Neural cell (in vitro differentiated cells): ENCODE data around the gene TMEM218. TPM values are rescaled to one million over a fixed set of nuclear protein-coding genes. Genes with fewer than 3 reads are reported as not detected.
"Not testable (repeated sequence)": the region's sequence is repeated elsewhere in the genome, so short reads cannot be mapped to it uniquely, and the experiment has no call there.

Experiments used
- H2AFZ ChIP-seq: fragments of 200-600, 300-800 bp; sonication (generic), shearing (Covaris generic); 2 replicates; pipeline ENCODE4 v1.6.0; 2014; ENCODE audit warnings: low read depth, mild to moderate bottlenecking, antibody characterized with exemption, low read length, moderate library complexity
- H3F3A ChIP-seq: fragments of 200-600 bp; shearing (Covaris generic); 2 replicates; pipeline ENCODE4 v1.6.1; 2016; ENCODE audit warnings: mild to moderate bottlenecking, moderate library complexity, mixed read lengths, antibody characterized with exemption, low read length; ENCODE audit not compliant: insufficient read depth, poor library complexity, severe bottlenecking
- H3K27ac ChIP-seq: fragments of 200-600, 300-800 bp; sonication (generic), shearing (Covaris generic); 2 replicates; pipeline ENCODE4 v1.5.1; 2014; ENCODE audit warnings: mild to moderate bottlenecking, low read length, moderate library complexity
- H3K27me3 ChIP-seq: fragments of 300-800, 200-600 bp; sonication (generic), shearing (Covaris generic); 2 replicates; pipeline ENCODE4 v1.6.0; 2014; ENCODE audit warnings: mild to moderate bottlenecking, low read depth, low read length, moderate library complexity; ENCODE audit not compliant: insufficient read depth
- H3K36me3 ChIP-seq: fragments of 300-800, 200-600 bp; sonication (generic), shearing (Covaris generic); 2 replicates; pipeline ENCODE4 v1.5.1; 2014; ENCODE audit warnings: mild to moderate bottlenecking, antibody characterized with exemption, low read length, moderate library complexity; ENCODE audit not compliant: insufficient read depth
- H3K4me2 ChIP-seq: fragments of 300-800, 200-600 bp; sonication (generic), shearing (Covaris generic); 2 replicates; pipeline ENCODE4 v1.6.0; 2014; ENCODE audit warnings: mild to moderate bottlenecking, low read length
- H3K4me3 ChIP-seq: fragments of 300-800, 200-600 bp; sonication (generic), shearing (Covaris generic); 2 replicates; pipeline ENCODE4 v1.5.1; 2014; ENCODE audit warnings: mild to moderate bottlenecking, low read length, moderate library complexity
- H3K79me2 ChIP-seq: fragments of 200-600 bp; shearing (Covaris generic); replicated peaks from 2 replicates; pipeline ENCODE4 v1.6.0; 2014; ENCODE audit warnings: mild to moderate bottlenecking, low read length, moderate library complexity; ENCODE audit not compliant: insufficient read depth
- H3K9ac ChIP-seq: fragments of 300-800, 200-600 bp; sonication (generic), shearing (Covaris generic); 2 replicates; pipeline ENCODE4 v1.6.1; 2016; ENCODE audit warnings: mild to moderate bottlenecking, low read length, mixed read lengths
- H3K9me2 ChIP-seq: fragments of 200-600 bp; shearing (Covaris generic); 2 replicates; pipeline ENCODE4 v1.6.1; 2016; ENCODE audit warnings: mild to moderate bottlenecking, low read length, mixed read lengths; ENCODE audit not compliant: insufficient read depth
- H3K9me3 ChIP-seq: fragments of 200-600, 300-800 bp; sonication (generic), shearing (Covaris generic); 2 replicates; pipeline ENCODE4 v1.6.1; 2016; ENCODE audit warnings: mild to moderate bottlenecking, mixed run types, low read length, moderate library complexity, mixed read lengths
- H4K20me1 ChIP-seq: fragments of 200-600 bp; shearing (Covaris generic); 2 replicates; pipeline ENCODE4 v1.6.1; 2016; ENCODE audit warnings: mild to moderate bottlenecking, mixed run types; ENCODE audit not compliant: insufficient read depth
- CTCF ChIP-seq: fragments of 450-650 bp; IDR thresholded peaks from 2 replicates; pipeline ENCODE4 v1.5.1; 2014; ENCODE audit warnings: antibody characterized with exemption, mild to moderate bottlenecking, moderate library complexity; ENCODE audit not compliant: poor library complexity, severe bottlenecking
- EP300 ChIP-seq: fragments of 450-650 bp; conservative IDR thresholded peaks from 2 replicates; pipeline ENCODE4 v1.6.1; 2014; ENCODE audit warnings: antibody characterized with exemption, mild to moderate bottlenecking, moderate library complexity; ENCODE audit not compliant: poor library complexity, severe bottlenecking
- MXI1 ChIP-seq: fragments of 450-650 bp; conservative IDR thresholded peaks from 2 replicates; pipeline ENCODE4 v1.6.1; 2014; ENCODE audit warnings: antibody characterized with exemption, mild to moderate bottlenecking; ENCODE audit not compliant: poor library complexity, severe bottlenecking
- RAD21 ChIP-seq: fragments of 450-650 bp; conservative IDR thresholded peaks from 2 replicates; pipeline ENCODE4 v1.6.1; 2014; ENCODE audit warnings: antibody characterized with exemption, mild to moderate bottlenecking, moderate library complexity
- REST ChIP-seq: IDR thresholded peaks from 2 replicates; pipeline ENCODE4 v1.6.1; 2012; ENCODE audit warnings: borderline replicate concordance
- SMC3 ChIP-seq: fragments of 450-650 bp; conservative IDR thresholded peaks from 2 replicates; pipeline ENCODE4 v1.6.1; 2014; ENCODE audit warnings: antibody characterized with exemption, mild to moderate bottlenecking, moderate library complexity; ENCODE audit not compliant: poor library complexity
- TAF1 ChIP-seq: IDR thresholded peaks from 2 replicates; pipeline ENCODE4 v1.6.1; 2012; ENCODE audit warnings: low read depth
- polyA plus RNA-seq: library from polyadenylated mRNA; depleted of rRNA; stranded (reverse); fragments of >200 nt; gene quantifications from 2 replicates; pipeline ENCODE4 v1.2.3, GENCODE V29; 2014

TMEM218 gene
- polyA plus RNA-seq, 1 donor from 2014 or later: 70.0 TPM

GRCh38 chr11:125090816-125091215, 20.6 kb downstream of the TMEM218 start:
- H4K20me1 ChIP-seq: no peaks in the 10 kb centered on the region
- no peaks in the 10 kb centered on the region for H3K27me3 ChIP-seq
- H3K36me3 ChIP-seq: no peaks in the 10 kb centered on the region
- no peak overlapping the region for H3K27ac ChIP-seq
- H2AFZ ChIP-seq: no peak overlapping the region
- no peak overlapping the region for H3K4me2 ChIP-seq
- H3K79me2 ChIP-seq: no peaks in the 10 kb centered on the region
- H3K9me2 ChIP-seq: no peaks in the 10 kb centered on the region
- no peak overlapping the region for H3K4me3 ChIP-seq
- H3K9ac ChIP-seq: no peak overlapping the region
- H3F3A ChIP-seq: no peaks in the 10 kb centered on the region
- TF ChIP-seq REST: no peak
- no peak for TF ChIP-seq RAD21
- no peak for TF ChIP-seq SMC3
- no peak for TF ChIP-seq EP300
- no peak for TF ChIP-seq MXI1
- TF ChIP-seq CTCF: no peak
- TF ChIP-seq TAF1: no peak
- no peaks in the 10 kb centered on the region for H3K9me3 ChIP-seq

- H3K9me3 ChIP-seq, H2AFZ ChIP-seq, H3K9me2 ChIP-seq, H3K4me2 ChIP-seq, H3K4me3 ChIP-seq, H4K20me1 ChIP-seq, H3K27me3 ChIP-seq, H3K27ac ChIP-seq, H3K9ac ChIP-seq, H3K79me2 ChIP-seq, H3F3A ChIP-seq, H3K36me3 ChIP-seq: not testable (repeated sequence)
These were observed 21.3 kb downstream of the TMEM218 start for GRCh38 chr11:125090151-125090550.

GRCh38 chr11:125089481-125089880, 21.9 kb downstream of the TMEM218 start:
- H4K20me1 ChIP-seq, H3K36me3 ChIP-seq, H2AFZ ChIP-seq, H3K4me3 ChIP-seq, H3K27ac ChIP-seq, H3K9me3 ChIP-seq, H3K9me2 ChIP-seq, H3K79me2 ChIP-seq, H3K27me3 ChIP-seq, H3K4me2 ChIP-seq, H3F3A ChIP-seq, H3K9ac ChIP-seq: not testable (repeated sequence)
